GM21717 (cell line): ENCODE data around the gene FBXL13.
"Not testable (repeated sequence)": the region's sequence is repeated elsewhere in the genome, so short reads cannot be mapped to it uniquely, and the experiment has no call there.

ENCODE experiments used
- ATAC-seq: cut with Tn5 transposase; IDR thresholded peaks from one replicate; pipeline ENCODE4 v1.9.1; 2021; ENCODE audit warnings: mild to moderate bottlenecking, moderate library complexity; ENCODE audit not compliant: unreplicated experiment

The FBXL13 gene

GRCh38 chr7:102988088-102988487 lies 86.5 kb downstream of the FBXL13 start:
- ATAC-seq, result no peak

GRCh38 chr7:102985176-102985783 lies 89.3 kb downstream of the FBXL13 start:
- no peak for ATAC-seq

- ATAC-seq, result no peak
These were observed 91.0 kb downstream of the FBXL13 start for GRCh38 chr7:102983602-102984001.

DNA sequence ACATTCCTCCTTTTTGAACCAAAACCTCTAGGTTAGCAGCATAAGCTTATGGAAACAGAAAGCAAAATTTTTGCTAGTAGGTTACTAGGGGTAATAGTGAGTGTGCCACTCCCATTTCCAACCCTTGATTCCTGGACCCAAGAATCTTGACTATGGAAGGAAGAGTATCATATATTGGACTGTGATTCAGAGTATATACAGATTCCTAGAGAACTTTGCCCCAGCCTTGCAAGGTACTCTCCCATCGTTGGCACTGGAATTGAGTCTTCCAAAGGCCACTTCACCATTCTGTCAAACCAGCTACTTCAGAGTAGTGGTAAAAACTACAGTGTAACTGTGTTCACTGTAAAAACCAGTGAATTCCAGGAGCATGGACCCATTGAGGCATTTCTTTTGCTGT lies 92.4 kb downstream of the FBXL13 start:
- ATAC-seq, result no peak

- no peak for ATAC-seq
These were observed 93.1 kb downstream of the FBXL13 start for GRCh38 chr7:102981451-102981850.

GRCh38 chr7:102979670-102980069 lies 94.9 kb downstream of the FBXL13 start:
- no peak for ATAC-seq

GRCh38 chr7:102978284-102978683 lies 96.3 kb downstream of the FBXL13 start:
- no peak for ATAC-seq

GRCh38 chr7:102977586-102977985 lies 97.0 kb downstream of the FBXL13 start:
- ATAC-seq, result not testable (repeated sequence)

DNA sequence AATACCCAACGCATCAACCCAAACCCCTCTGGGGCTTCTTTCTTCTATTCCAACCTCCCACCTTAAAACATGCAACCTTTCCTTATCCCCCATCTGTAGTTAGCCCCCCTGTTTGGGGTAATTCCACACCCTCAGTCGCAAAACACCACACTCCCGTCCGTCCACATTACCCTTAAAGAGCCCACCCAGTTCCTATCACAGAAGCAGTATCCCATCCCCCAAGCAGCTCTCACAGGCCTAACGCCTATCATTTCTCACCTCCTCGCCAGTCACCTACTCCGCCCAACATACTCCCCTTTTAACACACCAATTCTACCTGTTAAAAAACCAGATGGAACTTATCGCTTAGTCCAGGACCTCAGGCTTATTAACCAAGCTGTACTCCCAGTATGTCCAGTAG lies 98.1 kb downstream of the FBXL13 start:
- ATAC-seq, result no peak

DNA sequence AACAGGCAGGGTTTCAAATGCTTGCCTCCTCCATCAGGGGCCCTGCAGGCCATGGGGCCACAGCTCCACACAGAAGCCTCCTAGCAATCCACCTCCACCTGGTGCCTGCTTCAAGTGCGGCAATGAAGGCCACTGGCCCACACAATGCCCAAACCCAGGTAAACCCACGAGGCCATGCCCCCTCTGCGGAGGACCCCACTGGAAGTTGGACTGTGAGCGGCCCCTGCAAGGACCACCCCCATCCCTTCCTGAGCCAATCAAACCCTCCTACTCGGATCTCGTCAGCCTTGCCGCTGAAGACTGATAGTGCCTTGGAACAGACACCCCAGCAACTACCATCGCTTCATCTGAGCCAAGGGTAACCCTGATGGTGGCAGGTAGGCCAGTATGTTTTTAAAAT lies 98.7 kb downstream of the FBXL13 start:
- no peak for ATAC-seq

DNA sequence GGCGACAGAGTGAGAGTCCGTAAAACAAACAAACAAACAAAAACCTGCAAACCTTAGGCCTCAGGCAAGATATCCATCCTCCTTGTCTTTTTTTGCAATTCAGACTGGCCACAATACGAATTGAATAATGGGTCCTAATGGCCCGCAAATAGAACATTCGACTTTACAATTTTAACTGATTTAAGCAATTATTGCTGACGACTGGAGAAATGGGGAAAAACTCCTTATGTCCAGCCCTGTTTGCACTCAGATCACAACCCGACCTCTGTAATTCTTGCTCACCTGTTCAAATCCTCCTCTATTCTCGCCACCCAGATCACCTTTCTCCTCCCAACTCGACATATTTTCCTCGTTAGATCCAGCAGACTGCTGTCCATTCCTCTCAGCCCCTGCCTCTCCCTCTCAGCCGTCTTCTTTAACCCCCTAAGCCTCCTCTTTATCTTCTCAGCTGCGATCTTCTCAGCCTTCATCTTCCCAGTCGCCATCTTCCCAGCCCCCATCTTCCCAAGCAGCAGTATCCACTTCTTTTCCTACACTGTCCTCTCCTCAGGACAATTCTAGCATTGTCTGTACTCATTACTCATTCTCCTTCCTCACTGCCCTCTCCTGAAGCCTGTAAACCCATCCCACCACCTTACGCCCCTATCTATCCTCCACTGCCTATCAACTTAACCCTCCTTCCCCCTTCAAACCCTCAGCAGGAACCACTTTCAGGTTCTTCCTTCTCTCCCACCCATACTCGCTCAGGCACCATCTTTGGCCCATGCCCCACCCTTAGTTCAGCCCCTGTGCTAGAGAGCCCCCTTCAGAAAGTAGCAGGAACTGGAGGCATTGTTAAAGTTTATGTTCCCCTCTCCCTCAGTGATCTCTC lies 100.0 kb downstream of the FBXL13 start:
- no peak for ATAC-seq

- no peak for ATAC-seq
These were observed 101.3 kb downstream of the FBXL13 start for GRCh38 chr7:102973096-102973802.

GRCh38 chr7:102967798-102968197 lies 106.8 kb downstream of the FBXL13 start:
- ATAC-seq, result no peak

DNA sequence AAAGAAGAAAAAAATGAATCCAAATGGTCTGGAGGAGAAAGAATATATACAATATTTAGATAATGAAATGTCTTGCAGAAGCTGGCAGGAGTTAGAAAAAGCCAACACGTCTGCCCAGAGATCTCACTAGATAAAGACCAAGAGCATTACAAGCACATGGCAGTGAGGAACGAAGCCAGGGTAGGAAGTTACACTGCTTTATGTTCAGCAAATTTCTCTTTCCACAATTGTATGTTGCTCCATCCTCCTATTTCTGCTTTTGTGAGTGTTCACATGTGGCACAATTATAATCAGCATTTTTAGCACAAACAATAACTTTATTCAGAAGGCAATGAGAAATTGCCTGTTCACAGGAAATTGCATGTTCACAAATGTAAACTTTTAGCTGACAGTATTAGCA lies 108.1 kb downstream of the FBXL13 start:
- ATAC-seq, result no peak

- ATAC-seq, result not testable (repeated sequence)
These were observed 112.6 kb downstream of the FBXL13 start for GRCh38 chr7:102961993-102962392.

- ATAC-seq, result not testable (repeated sequence)
These were observed 116.6 kb downstream of the FBXL13 start for GRCh38 chr7:102958004-102958403.

- ATAC-seq, result not testable (repeated sequence)
These were observed 120.2 kb downstream of the FBXL13 start for GRCh38 chr7:102954359-102954758.

- no peak for ATAC-seq
These were observed 121.2 kb downstream of the FBXL13 start for GRCh38 chr7:102953406-102953805.

- no peak for ATAC-seq
These were observed 122.8 kb downstream of the FBXL13 start for GRCh38 chr7:102951839-102952238.

DNA sequence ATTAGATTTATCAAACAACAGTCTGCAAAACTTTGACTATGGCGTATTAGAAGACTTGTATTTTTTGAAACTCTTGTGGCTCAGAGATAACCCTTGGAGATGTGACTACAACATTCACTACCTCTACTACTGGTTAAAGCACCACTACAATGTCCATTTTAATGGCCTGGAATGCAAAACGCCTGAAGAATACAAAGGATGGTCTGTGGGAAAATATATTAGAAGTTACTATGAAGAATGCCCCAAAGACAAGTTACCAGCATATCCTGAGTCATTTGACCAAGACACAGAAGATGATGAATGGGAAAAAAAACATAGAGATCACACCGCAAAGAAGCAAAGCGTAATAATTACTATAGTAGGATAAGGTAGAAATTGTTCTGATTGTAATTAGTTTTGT lies 130.4 kb downstream of the FBXL13 start:
- no peak for ATAC-seq

GRCh38 chr7:102943423-102944169 lies 131.0 kb downstream of the FBXL13 start:
- no peak for ATAC-seq
